Glutamatergic neuron (in vitro differentiated cells): Measurements from ENCODE around the gene IDUA. TPM values are rescaled to one million over a fixed set of nuclear protein-coding genes. Genes with fewer than 3 reads are reported as not detected.
"Not testable (repeated sequence)": the region's sequence is repeated elsewhere in the genome, so short reads cannot be mapped to it uniquely, and the experiment has no call there.

Experiments
- DNase-seq: peaks from one replicate; pipeline ENCODE4 v3.0.0; 2022
- H3K27ac Mint-ChIP-seq: one replicate; pipeline ENCODE4 v1.8.0; 2020; ENCODE audit warnings: mild to moderate bottlenecking, mixed read lengths, inconsistent platforms; ENCODE audit not compliant: unreplicated experiment
- H3K27me3 Mint-ChIP-seq: one replicate; pipeline ENCODE4 v1.8.0; 2020; ENCODE audit warnings: mild to moderate bottlenecking, moderate library complexity, mixed read lengths, inconsistent platforms; ENCODE audit not compliant: unreplicated experiment
- H3K36me3 Mint-ChIP-seq: one replicate; pipeline ENCODE4 v1.8.0; 2020; ENCODE audit warnings: mild to moderate bottlenecking, mixed read lengths, inconsistent platforms; ENCODE audit not compliant: unreplicated experiment
- H3K4me1 Mint-ChIP-seq: one replicate; pipeline ENCODE4 v1.8.0; 2020; ENCODE audit warnings: mild to moderate bottlenecking, low read depth, mixed read lengths, inconsistent platforms; ENCODE audit not compliant: unreplicated experiment
- H3K4me3 Mint-ChIP-seq: one replicate; pipeline ENCODE4 v1.8.0; 2020; ENCODE audit warnings: mild to moderate bottlenecking, mixed read lengths, inconsistent platforms; ENCODE audit not compliant: unreplicated experiment
- H3K9me3 Mint-ChIP-seq: one replicate; pipeline ENCODE4 v1.8.0; 2020; ENCODE audit warnings: mild to moderate bottlenecking, moderate library complexity, mixed read lengths, inconsistent platforms; ENCODE audit not compliant: unreplicated experiment
- total RNA-seq: library from RNA; stranded (reverse); fragmentation: NEBNext Ultra II Directional; extraction: Animal tissue kit (Norgen Biotek cat#: 25700); gene quantifications from one replicate; pipeline ENCODE4 v1.2.1, GENCODE V29; 2021; ENCODE audit not compliant: unreplicated experiment
- TF ChIP-seq, protein P1 (sequence below): fragments of 200-600 bp; sonication (generic); IDR thresholded peaks from one replicate; pipeline ENCODE4 v1.5.0; 2021; ENCODE audit not compliant: partially characterized antibody, unreplicated experiment

Gene IDUA
- total RNA-seq, 1 donor from 2014 or later, result 20.3 TPM

DNA sequence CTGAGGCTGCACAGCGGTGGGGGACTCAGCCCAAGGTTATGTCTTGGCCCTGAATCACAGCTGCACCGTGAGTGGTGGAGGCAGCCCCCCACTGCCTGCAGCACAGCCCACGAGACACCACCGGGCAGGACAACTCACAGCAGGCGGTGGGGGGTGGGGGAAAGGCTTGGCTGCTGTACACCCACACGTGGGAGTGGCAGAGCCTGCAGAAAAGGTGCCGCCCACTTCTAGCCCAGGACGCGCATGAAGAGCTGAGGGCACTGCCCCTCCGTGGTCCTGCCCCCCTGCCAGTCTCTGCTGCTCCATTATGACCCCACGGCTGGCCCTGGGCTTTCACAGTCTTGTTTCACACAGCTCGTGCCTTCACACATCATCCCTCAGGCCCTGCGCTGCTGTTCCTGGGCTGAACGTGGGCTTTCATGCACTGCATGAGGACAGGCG is 65.4 kb downstream of the IDUA start:
- Mint-ChIP-seq H3K4me1 (peaks cover 8% of the 10 kb centered on the region), H3K36me3 (peaks cover 9% of the 10 kb centered on the region), H3K4me3 (no peak overlapping the region), H3K27me3 (peaks cover 17% of the 10 kb centered on the region), H3K27ac (no peak overlapping the region), H3K9me3 (peaks cover 8% of the 10 kb centered on the region)
- TF ChIP-seq, protein P1, sequence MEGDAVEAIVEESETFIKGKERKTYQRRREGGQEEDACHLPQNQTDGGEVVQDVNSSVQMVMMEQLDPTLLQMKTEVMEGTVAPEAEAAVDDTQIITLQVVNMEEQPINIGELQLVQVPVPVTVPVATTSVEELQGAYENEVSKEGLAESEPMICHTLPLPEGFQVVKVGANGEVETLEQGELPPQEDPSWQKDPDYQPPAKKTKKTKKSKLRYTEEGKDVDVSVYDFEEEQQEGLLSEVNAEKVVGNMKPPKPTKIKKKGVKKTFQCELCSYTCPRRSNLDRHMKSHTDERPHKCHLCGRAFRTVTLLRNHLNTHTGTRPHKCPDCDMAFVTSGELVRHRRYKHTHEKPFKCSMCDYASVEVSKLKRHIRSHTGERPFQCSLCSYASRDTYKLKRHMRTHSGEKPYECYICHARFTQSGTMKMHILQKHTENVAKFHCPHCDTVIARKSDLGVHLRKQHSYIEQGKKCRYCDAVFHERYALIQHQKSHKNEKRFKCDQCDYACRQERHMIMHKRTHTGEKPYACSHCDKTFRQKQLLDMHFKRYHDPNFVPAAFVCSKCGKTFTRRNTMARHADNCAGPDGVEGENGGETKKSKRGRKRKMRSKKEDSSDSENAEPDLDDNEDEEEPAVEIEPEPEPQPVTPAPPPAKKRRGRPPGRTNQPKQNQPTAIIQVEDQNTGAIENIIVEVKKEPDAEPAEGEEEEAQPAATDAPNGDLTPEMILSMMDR, result no peak
- DNase-seq, result no peak

DNA sequence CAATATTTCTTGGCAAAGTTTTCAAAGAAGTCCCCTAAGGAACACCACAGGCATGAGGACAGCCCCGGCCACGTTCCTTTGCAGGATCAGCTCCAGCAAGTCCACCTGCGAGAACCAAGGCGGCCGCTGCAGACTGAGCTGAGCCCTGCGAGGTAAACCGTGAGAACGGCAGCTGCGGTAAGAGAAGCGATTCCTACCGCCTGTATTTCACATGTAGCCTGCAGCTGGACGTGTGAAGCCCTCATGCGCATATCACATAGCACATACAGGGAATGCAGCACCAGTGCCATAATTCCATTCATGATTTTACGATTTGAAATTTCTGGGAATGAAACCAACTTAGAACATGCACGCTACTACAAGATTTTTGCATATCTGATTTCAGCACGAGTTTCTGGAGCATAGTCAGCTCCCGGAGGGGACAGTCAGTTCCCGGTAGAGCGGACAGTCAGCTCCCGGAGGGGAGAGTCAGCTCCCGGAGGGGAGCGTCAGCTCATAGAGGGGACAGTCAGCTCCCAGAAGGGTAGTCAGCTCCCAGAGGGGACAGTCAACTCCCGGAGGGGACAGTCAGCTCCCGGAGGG is 66.3 kb downstream of the IDUA start:
- H3K36me3 Mint-ChIP-seq, result peaks cover 9% of the 10 kb centered on the region
- H3K27me3 Mint-ChIP-seq, result peaks cover 12% of the 10 kb centered on the region
- H3K4me3 Mint-ChIP-seq, result no peak overlapping the region
- TF ChIP-seq, protein P1, result no peak
- DNase-seq, result no peak
- peaks cover 11% of the 10 kb centered on the region for H3K4me1 Mint-ChIP-seq
- H3K9me3 Mint-ChIP-seq, result peaks cover 8% of the 10 kb centered on the region
- H3K27ac Mint-ChIP-seq, result no peak overlapping the region

DNA sequence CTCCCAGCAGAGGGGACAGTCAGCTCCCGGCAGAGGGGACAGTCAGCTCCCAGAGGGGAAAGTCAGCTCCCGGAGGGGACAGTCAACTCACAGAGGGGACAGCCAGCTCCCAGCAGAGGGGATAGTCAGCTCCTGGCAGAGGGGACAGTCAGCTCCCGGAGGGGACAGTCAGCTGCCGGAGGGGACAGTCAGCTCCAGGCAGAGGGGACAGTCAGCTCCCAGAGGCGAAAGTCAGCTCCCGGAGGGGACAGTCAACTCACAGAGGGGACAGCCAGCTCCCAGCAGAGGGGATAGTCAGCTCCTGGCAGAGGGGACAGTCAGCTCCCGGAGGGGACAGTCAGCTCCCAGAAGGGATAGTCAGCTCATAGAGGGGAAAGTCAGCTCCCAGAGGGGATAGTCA is 67.0 kb downstream of the IDUA start:
- DNase-seq, H3K27ac Mint-ChIP-seq, H3K9me3 Mint-ChIP-seq, H3K4me3 Mint-ChIP-seq, H3K36me3 Mint-ChIP-seq: not testable (repeated sequence)
- Mint-ChIP-seq H3K4me1 (peaks cover 15% of the 10 kb centered on the region), H3K27me3 (peaks cover 12% of the 10 kb centered on the region)

Other genes starting within 250 kb of the IDUA start
- 115 TPM for gene CPLX1, start 160.9 kb upstream of the IDUA start, total RNA-seq
- 123 TPM for gene GAK, start 54.7 kb upstream of the IDUA start, total RNA-seq
- gene TMEM175, start 54.6 kb upstream of the IDUA start, total RNA-seq, result 62.7 TPM
- gene DGKQ, start 13.5 kb upstream of the IDUA start, total RNA-seq, result 26.2 TPM
- gene SLC26A1, start 6.4 kb downstream of the IDUA start, total RNA-seq, result 0.54 TPM
- 20.9 TPM for gene FGFRL1, start 24.6 kb downstream of the IDUA start, total RNA-seq
- 11.1 TPM for gene RNF212, start 126.5 kb downstream of the IDUA start, total RNA-seq
- 769 TPM for gene SPON2, start 185.5 kb downstream of the IDUA start, total RNA-seq